Astrocyte of the spinal cord (primary cell): ENCODE measurements around the gene PODN.

Experiments used
- DNase-seq: peaks from one replicate; pipeline ENCODE4 v3.0.0; 2011; ENCODE audit warnings: low read depth, low spot score
- H3K4me3 ChIP-seq: 2 replicates; pipeline ENCODE4 v1.5.1; 2011; ENCODE audit warnings: low read depth, mild to moderate bottlenecking, low read length, moderate library complexity
- CTCF ChIP-seq: IDR thresholded peaks from 2 replicates; pipeline ENCODE4 v1.5.1; 2012; ENCODE audit warnings: low read depth, mild to moderate bottlenecking, low read length, inconsistent platforms
- in situ Hi-C: cut with HindIII; loops from 2 replicates; pipeline ENCODE4 v1.10.0; 2017; ENCODE audit warnings: low sequenced_read_pairs

Gene PODN

DNA sequence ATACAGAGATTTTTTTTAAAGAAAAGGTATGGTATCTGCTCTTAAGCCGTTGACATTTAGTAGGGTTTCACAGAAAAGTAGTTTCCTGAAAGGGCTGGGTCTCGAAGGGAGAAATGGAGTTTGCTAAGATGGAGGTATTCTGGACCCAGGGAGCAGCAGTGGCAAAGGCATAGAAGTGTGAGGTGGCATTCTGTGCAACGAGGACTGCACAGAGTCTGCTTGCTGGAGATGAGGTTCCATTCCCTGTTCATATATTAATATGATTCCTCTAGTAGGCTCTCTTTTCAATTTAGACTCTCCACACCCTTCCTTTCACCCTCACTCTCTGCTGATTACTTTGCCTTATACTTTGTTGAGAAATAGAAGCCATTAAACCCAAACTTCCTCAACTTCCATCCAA lies 38.5 kb upstream of the PODN start:
- in situ Hi-C loops, result no loop called here
- DNase-seq, result no peak
- no peak for TF ChIP-seq CTCF
- H3K4me3 ChIP-seq, result no peak overlapping the region

DNA sequence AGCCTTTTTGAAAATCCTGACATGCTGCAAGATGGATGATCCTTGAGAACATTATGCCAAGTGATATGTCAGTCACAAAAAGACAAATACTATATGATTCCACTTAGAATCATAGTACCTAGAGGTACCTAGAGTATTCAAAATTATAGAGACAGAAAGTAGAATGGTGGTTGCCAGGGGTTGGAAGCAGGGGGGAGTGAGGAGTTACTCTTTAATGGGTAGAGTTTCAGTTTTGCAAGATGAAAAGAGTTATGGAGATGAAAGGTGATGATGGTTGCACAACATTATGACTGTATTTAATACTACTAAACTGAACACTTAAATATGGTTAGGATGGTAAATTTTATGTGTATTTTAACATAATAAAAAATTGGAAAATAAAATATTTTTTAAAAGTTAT lies 37.9 kb upstream of the PODN start:
- DNase-seq, result no peak
- TF ChIP-seq CTCF, result no peak
- no peak overlapping the region for H3K4me3 ChIP-seq
- in situ Hi-C loops, result no loop called here

DNA sequence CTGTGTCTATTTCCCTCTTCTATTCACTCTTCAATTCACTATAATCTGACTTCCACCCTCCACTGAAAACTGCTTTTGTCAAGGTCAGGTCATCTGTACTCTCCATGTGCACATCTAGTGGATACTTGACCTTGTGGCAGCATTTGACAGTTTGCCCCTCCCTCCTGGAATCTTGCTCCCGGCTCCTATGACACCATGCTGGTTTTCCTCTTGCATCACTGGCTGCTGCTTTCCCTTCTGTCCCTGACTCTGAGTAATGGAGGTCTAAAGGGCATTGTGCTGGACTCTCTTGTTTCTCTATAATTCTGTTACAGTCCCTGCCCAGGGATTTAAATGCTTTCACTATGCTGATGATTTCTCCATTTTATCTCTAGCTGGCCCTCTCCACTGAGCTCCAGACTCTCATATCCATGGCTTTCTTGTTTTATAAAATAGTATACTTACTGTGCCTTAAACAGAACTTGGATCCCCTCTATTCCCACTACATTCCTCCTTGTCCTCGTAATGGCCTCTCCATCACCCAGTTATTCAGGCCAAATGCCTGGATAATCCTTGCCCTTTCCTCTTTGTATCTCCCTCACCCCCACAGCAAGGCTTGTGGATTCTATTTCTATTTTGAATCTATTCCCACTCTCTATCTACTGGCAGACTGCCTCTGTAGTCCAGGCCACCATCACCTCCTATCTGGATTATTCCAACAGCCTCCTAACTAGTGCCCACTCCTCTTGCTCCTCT lies 36.8 kb upstream of the PODN start:
- peak; percentile 67 for DNase-seq
- no peak for TF ChIP-seq CTCF
- in situ Hi-C loops, result no loop called here
- no peak overlapping the region for H3K4me3 ChIP-seq

DNA sequence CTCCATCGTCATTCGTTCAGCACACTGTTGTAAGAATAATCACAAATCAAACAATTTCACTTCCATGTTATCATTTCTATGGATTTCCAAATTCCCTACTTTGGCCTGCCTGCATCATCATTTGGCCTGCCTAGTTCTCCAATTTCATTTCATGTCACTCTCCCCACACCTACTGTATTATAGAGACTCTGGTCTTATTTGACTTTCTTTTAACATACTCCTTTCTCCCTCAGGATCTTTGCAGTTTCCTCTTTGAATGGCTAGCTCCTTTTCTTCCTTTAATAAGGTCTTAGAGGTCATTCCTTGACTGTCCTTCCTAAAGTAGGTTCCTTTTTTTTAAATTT lies 36.3 kb upstream of the PODN start:
- no peak overlapping the region for H3K4me3 ChIP-seq
- in situ Hi-C loops, result no loop called here
- no peak for TF ChIP-seq CTCF
- no peak for DNase-seq

DNA sequence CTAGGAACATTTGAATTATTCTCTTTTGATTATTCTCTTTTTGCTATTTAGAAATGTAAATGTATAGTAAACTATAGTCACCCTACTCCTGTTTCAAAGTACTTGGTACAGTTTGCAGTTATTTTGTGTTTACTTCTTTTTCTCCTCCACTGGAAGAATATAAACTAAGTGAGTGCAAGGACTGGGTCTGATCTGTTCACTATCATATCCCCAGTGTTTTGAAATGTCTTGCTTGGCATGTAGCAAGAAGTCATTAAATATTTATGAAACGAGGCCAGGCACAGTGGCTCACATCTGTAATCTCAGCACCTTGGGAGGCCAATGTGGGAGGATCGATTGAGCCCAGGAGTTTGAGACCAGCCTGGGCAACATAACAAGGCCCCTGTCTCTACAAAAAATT lies 35.8 kb upstream of the PODN start:
- DNase-seq, result no peak
- H3K4me3 ChIP-seq, result no peak overlapping the region
- no peak for TF ChIP-seq CTCF
- in situ Hi-C loops, result no loop called here

- H3K4me3 ChIP-seq, result no peak overlapping the region
- DNase-seq, result no peak
- TF ChIP-seq CTCF, result no peak
- in situ Hi-C loops, result no loop called here
These were observed 30.3 kb upstream of the PODN start for GRCh38 chr1:53031732-53032131.

GRCh38 chr1:53037159-53037558 lies 24.9 kb upstream of the PODN start:
- no peak for DNase-seq
- H3K4me3 ChIP-seq, result no peak overlapping the region
- TF ChIP-seq CTCF, result no peak
- in situ Hi-C loops, result no loop called here
